SH-SY5Y (cell line): ENCODE data around the gene SLC4A7.

ENCODE experiments used
- GATA2 ChIP-seq: IDR thresholded peaks from 2 replicates; pipeline ENCODE4 v1.6.1; 2011; ENCODE audit warnings: mild to moderate bottlenecking, low read depth, low read length
- GATA3 ChIP-seq: IDR thresholded peaks from 2 replicates; pipeline ENCODE4 v1.6.1; 2011; ENCODE audit warnings: low read depth, mild to moderate bottlenecking, low read length, moderate library complexity

- TF ChIP-seq GATA2 (no peak), GATA3 (no peak)
These were observed 17.6 kb upstream of the SLC4A7 start for GRCh38 chr3:27501759-27502158.
